ENCODE measurements around the gene SEPTIN5.

- TF ChIP-seq EZH2 (IDR thresholded peaks at IDR 0.05; ENCODE audit: borderline replicate concordance, low read depth, low read length, poor library complexity, severe bottlenecking): no peak
- TF ChIP-seq, protein P1, sequence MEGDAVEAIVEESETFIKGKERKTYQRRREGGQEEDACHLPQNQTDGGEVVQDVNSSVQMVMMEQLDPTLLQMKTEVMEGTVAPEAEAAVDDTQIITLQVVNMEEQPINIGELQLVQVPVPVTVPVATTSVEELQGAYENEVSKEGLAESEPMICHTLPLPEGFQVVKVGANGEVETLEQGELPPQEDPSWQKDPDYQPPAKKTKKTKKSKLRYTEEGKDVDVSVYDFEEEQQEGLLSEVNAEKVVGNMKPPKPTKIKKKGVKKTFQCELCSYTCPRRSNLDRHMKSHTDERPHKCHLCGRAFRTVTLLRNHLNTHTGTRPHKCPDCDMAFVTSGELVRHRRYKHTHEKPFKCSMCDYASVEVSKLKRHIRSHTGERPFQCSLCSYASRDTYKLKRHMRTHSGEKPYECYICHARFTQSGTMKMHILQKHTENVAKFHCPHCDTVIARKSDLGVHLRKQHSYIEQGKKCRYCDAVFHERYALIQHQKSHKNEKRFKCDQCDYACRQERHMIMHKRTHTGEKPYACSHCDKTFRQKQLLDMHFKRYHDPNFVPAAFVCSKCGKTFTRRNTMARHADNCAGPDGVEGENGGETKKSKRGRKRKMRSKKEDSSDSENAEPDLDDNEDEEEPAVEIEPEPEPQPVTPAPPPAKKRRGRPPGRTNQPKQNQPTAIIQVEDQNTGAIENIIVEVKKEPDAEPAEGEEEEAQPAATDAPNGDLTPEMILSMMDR (conservative IDR thresholded peaks at IDR 0.05; ENCODE audit: low read depth, low read length): no peak
Observed at GRCh38 chr22:19769393-19769715, 55.1 kb downstream of the SEPTIN5 start.

All from A673 (cell line).